GM12875 (cell line): ENCODE results near the gene COQ5.
A peak's percentile ranks its signal among the peaks of the same experiment; 100 is the strongest.

Source experiments
- H3K4me3 ChIP-seq: one replicate; pipeline ENCODE4 v1.5.1; 2011; ENCODE audit warnings: low read depth, low read length, control low read depth
- TF ChIP-seq, protein P1 (sequence below): IDR thresholded peaks from 2 replicates; pipeline ENCODE4 v1.5.1; 2011; ENCODE audit warnings: low read depth, mild to moderate bottlenecking, control low read depth, inconsistent platforms, low read length, moderate library complexity, borderline replicate concordance; ENCODE audit not compliant: insufficient read depth

The COQ5 gene

GRCh38 chr12:120500581-120500980 is 28.4 kb downstream of the COQ5 start:
- no peak overlapping the region for H3K4me3 ChIP-seq
- TF ChIP-seq, protein P1, sequence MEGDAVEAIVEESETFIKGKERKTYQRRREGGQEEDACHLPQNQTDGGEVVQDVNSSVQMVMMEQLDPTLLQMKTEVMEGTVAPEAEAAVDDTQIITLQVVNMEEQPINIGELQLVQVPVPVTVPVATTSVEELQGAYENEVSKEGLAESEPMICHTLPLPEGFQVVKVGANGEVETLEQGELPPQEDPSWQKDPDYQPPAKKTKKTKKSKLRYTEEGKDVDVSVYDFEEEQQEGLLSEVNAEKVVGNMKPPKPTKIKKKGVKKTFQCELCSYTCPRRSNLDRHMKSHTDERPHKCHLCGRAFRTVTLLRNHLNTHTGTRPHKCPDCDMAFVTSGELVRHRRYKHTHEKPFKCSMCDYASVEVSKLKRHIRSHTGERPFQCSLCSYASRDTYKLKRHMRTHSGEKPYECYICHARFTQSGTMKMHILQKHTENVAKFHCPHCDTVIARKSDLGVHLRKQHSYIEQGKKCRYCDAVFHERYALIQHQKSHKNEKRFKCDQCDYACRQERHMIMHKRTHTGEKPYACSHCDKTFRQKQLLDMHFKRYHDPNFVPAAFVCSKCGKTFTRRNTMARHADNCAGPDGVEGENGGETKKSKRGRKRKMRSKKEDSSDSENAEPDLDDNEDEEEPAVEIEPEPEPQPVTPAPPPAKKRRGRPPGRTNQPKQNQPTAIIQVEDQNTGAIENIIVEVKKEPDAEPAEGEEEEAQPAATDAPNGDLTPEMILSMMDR = no peak

DNA sequence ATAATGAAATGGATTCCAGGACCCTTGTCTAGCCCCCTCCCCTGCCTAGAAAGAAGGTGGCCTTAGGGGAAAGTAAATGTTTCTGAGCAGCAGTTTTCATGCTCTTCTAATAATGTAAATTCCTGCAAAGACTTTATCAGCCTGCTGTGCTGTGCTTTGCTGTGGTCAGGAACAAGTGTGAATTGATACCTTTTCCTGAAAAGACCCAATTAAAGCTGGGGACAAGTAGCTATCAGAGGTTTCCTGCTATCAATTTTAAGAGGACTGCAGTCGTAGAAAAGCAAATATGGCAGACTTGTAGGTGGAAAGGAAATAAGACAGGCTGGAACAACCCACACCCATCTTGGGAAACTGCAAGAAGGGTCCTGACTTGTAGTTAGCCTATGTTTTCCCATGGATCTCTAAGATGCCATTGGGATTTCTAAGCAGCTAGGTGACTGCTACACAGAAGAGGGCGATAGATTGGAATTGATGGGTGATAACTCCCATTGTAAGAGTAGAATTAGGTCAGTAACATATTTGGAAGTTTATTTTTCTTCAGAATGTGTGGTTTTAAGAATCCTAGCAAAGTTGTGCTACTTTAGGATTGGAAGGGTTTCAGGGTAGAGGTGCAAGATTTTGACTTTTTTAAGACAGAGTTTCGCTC is 30.0 kb downstream of the COQ5 start:
- H3K4me3 ChIP-seq = no peak overlapping the region
- TF ChIP-seq, protein P1 = no peak

GRCh38 chr12:120497524-120498150 is 31.3 kb downstream of the COQ5 start:
- TF ChIP-seq, protein P1 = no peak
- H3K4me3 ChIP-seq = peak overlapping the region; percentile 87

GRCh38 chr12:120496413-120497340 is 32.3 kb downstream of the COQ5 start:
- TF ChIP-seq, protein P1 = no peak

GRCh38 chr12:120495731-120496412 is 33.1 kb downstream of the COQ5 start, which contains the start of gene DYNLL1:
Gene DYNLL1, plus strand, starts transcription at chr12:120496113. Its CDS starts 309 bp downstream, at chr12:120496422.
- peak within 1 kb of the TSS; percentile 87 for H3K4me3 ChIP-seq
- TF ChIP-seq, protein P1 = no peak

More at GRCh38 chr12:120496413-120497340, 32.3 kb downstream of the COQ5 start:
- peak overlapping the region; percentile 87 for H3K4me3 ChIP-seq

GRCh38 chr12:120495186-120495730 is 33.7 kb downstream of the COQ5 start:
- peak overlapping the region; percentile 87 for H3K4me3 ChIP-seq
- TF ChIP-seq, protein P1 = no peak
